SU-DHL-6 (cell line): ENCODE data around the gene SCO1.

Experiments used
- CTCF ChIP-seq: fragments of 200-600 bp; sonication (generic); IDR thresholded peaks from one replicate; pipeline ENCODE4 v1.5.1; 2017; ENCODE audit warnings: antibody characterized with exemption, mild to moderate bottlenecking, low read length, moderate library complexity; ENCODE audit not compliant: insufficient read depth, poor library complexity, severe bottlenecking
- EZH2phosphoT487 ChIP-seq: fragments of 200-600 bp; sonication (generic), shearing (Covaris generic); conservative IDR thresholded peaks from 2 replicates; pipeline ENCODE4 v1.6.1; 2018; ENCODE audit warnings: mild to moderate bottlenecking, antibody characterized with exemption, low read length, moderate library complexity, mixed read lengths

DNA sequence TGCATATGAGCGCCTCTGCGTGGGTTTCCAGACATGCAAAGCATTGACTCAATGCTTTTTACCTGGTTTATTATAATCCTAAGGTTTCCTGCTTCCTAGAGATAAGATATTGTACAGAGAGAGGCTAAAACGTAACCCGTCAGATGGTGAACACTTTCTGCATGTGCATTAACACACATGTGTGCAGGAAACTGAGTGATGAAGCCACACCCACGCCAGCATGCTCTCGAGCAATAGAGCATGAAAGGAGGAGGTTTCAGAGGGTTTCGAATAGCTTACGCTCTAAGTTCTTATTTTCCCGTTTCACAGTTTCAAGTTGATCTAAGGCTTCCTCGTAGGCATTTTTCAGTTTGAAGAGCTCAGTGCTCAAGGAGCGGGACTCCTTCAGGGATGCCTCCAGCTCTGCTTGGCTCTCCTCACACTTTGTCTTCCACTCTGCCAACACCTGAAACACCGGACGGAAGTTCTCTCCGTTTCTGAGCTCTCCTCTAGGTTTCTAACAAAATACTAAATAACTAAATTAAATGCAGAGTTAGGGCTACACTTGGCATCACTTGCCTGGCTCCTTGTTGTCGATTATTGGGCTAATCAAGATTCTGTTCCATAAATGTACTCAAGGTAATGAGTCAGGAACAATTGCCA is 63.5 kb downstream of the SCO1 start:
- TF ChIP-seq CTCF (no peak), EZH2phosphoT487 (no peak)
